Cardiac septum (tissue), 1 donor: ENCODE data around the gene TMEM54. TPM values are rescaled to one million over a fixed set of nuclear protein-coding genes. Genes with fewer than 3 reads are reported as not detected.
"Not testable (repeated sequence)": the region's sequence is repeated elsewhere in the genome, so short reads cannot be mapped to it uniquely, and the experiment has no call there.

Experiments
- DNase-seq: peaks from one replicate; pipeline ENCODE4 v3.0.0-alpha.2; 2020; ENCODE audit warnings: low spot score
- intact Hi-C: fragments of 100-400 bp; cut with DNase I; formaldehyde crosslinking; loops from one replicate; pipeline ENCODE4 v1.14.0; 2022
- total RNA-seq: library from RNA; stranded (reverse); fragmentation: NEBNext Ultra II Directional; extraction: Animal tissue kit (Norgen Biotek cat#: 25700); gene quantifications from one replicate; pipeline ENCODE4 v1.2.1, GENCODE V29; 2021
- donor health status: DM: no; HTN: no; CAD: no.

The TMEM54 gene
- total RNA-seq, 1 donor from 2014 or later, result 17.0 TPM

GRCh38 chr1:32924881-32925344 is 23.7 kb upstream of the TMEM54 start:
- no peak for DNase-seq
- intact Hi-C loops, result loop anchor here (5.0 kb wide), 1 partner anchor 48 kb away; no protein-coding TSS in a partner anchor

- peak; percentile 83 for DNase-seq
- intact Hi-C loops, result loop anchor here (5.0 kb wide), 1 partner anchor 44 kb away; no protein-coding TSS in a partner anchor
Observed at GRCh38 chr1:32920833-32921232, 19.6 kb upstream of the TMEM54 start.

GRCh38 chr1:32919811-32920733 is 18.9 kb upstream of the TMEM54 start:
- intact Hi-C loops, result loop anchor here (5.0 kb wide), 1 partner anchor 43 kb away; no protein-coding TSS in a partner anchor
- DNase-seq, result no peak

GRCh38 chr1:32918179-32918578 is 17.0 kb upstream of the TMEM54 start:
- DNase-seq, result no peak
- intact Hi-C loops, result no loop called here

- intact Hi-C loops, result no loop called here
Observed at GRCh38 chr1:32917521-32917920, 16.3 kb upstream of the TMEM54 start.

DNA sequence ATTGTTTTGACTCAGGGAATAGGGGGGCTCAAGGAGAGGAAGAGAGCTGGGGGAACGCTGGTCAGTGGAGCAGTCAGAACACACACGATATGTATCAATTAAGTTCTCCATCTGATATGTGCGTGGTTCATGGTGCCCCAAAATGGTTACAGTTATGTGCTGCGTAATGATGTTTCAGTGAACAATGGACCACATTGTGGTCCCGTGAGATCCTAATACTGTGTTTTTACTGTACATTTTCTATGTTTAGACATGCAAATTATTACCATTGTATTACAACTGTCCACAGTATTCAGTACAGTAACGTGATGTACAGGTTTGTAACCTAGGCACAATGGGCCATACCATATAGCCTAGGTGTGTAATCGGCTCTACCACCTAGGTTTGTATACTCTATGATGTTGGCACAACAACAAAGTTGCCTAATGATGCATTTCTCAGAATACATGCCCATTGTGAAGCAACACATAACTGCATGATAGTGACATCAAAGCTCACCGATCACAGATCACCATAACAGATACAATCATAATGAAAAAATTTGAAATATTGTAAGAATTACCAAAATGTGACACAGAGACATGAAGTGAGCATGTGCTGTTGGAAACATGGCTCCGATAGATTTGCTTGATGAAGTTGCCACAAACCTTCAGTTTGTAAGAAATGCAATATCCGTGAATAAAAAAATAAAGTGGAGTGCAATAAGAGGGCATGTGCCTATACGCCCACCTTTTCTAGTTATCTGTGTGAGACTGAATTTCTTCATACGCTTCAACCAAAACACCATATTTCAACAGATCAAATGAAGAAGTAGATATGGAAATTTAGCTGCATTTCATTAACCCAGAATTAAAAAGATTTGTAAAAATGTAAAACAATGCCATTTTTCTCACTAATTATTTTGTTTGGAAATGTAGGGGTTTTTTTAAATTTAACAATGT is 14.8 kb upstream of the TMEM54 start:
- intact Hi-C loops, result no loop called here

More at GRCh38 chr1:32917521-32917920, 16.3 kb upstream of the TMEM54 start:
- DNase-seq, result no peak

DNA sequence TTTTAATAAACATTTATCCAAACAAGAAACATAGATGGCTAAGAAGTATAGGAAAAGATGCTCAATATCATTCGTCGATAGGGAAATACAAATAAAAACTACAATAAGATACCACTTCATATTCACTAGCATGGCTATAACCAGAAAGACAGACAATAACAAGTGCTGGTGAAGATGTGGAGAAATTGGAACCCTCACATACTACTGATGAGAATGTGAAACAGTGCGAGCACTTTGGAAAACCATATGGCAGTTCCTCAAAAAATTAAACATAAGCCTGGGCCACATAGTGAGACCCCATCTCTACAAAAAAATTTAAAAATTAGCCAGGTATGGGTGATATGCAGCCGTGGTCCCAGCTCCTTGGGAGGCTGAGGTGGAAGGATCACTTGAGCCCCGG is 9.1 kb upstream of the TMEM54 start:
- no peak for DNase-seq
- intact Hi-C loops, result no loop called here

More for the DNA sequence above, 14.8 kb upstream of the TMEM54 start:
- DNase-seq, result no peak

GRCh38 chr1:32907435-32907834 is 6.2 kb upstream of the TMEM54 start:
- DNase-seq, result no peak
- intact Hi-C loops, result no loop called here

GRCh38 chr1:32906654-32907053 is 5.5 kb upstream of the TMEM54 start:
- DNase-seq, result no peak
- intact Hi-C loops, result no loop called here

DNA sequence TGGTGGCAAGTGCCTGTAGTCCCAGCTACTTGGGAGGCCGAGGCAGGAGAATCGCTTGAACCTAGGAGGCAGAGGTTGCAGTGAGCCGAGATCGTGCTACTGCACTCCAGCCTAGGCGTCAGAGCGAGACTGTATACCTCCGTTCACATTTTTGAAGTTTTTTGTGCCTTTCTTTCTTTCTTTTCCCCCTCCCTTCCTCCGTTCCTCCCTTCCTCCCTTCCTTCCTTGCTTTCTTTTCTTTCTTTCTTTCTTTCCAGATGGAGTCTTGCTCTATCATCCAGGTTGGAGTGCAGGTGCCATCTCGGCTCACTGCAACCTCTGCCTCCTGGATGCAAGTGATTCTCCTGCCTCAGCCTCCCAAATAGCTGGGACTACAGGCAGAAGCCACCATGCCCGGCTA is 4.4 kb upstream of the TMEM54 start:
- intact Hi-C loops, DNase-seq: not testable (repeated sequence)

DNA sequence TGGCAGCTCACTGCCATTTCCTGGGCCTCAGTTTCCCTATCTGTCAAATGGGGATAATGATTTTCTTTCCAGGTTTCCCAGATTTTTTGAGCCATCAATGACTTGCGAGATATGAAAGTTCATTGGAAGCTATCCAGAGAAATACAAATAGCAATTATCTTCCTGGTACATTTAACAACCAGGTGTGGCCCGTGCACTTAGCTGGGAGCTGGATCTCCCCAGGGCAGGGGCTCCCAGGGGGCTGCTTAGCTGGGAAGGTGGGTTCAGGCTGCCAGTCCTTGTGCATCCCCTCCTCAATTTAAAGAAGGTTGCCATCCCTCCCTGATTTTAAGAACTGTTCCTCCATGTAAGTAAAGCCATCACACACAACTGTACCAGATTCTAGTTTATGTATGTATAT is 3.6 kb upstream of the TMEM54 start:
- no peak for DNase-seq
- intact Hi-C loops, result no loop called here

- DNase-seq, result no peak
- intact Hi-C loops, result no loop called here
Observed at GRCh38 chr1:32903991-32904785, 3.0 kb upstream of the TMEM54 start.

GRCh38 chr1:32902535-32902920 is 1.3 kb upstream of the TMEM54 start:
- no peak for DNase-seq
- intact Hi-C loops, result no loop called here

DNA sequence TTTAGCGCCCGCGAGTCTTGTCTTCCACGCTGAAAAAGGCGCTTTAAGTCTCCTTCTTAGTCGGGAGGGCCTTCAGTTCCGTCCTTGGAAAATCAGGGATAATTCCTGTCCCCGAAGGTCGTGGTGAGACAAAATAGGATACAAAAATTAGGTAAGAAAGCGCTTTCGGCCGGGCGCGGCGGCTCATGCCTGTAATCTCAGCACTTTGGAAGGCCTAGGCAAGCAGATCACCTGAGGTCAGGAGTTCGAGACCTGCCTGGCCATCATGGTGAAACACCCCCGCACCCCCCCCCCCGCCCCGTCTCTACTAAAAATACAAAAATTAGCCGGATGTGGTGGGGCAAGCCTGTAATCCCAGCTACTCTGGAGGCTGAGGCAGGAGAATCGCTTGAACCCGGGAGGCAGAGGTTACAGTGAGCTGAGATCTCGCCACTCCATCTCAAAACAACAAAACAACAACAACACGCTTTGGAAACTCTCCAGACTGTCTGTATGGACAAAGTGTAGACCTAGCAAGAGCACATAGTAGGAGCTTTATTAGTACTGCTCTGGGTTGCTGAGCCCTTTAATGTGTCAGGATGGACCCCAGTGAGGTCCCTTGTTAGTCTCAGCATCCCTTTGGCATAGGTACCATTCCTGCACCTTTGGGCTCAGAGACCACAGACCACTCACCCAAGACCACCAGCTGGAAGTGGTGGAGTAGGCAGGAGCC is 790 bp upstream of the TMEM54 start:
- intact Hi-C loops, result no loop called here
- no peak for DNase-seq

GRCh38 chr1:32900371-32900955 is 726 bp downstream of the TMEM54 start:
- DNase-seq, result no peak
- intact Hi-C loops, result no loop called here

GRCh38 chr1:32899586-32900296 is 1.4 kb downstream of the TMEM54 start:
- intact Hi-C loops, result no loop called here
- DNase-seq, result no peak

DNA sequence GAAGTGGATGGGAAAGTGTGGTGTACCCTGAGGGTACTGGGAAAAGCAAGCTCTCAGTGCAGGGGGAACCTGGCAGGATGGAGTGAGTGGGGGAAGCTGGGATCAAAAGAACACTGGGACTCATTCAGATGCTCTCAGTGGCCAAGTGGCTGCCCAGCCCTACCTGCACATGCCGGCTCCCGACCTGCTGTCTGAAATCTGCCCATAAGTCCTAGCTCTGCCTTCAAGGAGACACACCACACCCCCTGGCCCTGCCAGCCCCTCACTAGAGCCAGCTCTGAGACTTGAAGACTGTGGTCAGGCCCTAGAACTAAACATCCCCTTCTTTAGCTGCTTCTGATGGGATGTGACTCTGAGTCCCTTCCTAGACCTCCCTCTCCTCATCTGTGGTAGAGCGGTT is 2.2 kb downstream of the TMEM54 start:
- intact Hi-C loops, result no loop called here
- DNase-seq, result peak; percentile 60

GRCh38 chr1:32898056-32898455 is 3.1 kb downstream of the TMEM54 start:
- DNase-seq, result peak; percentile 39
- intact Hi-C loops, result no loop called here
